BE2C (cell line): ENCODE results near the gene PHF12.

ENCODE experiments used
- DNase-seq: peaks from one replicate; pipeline ENCODE4 v3.0.0-alpha.2; 2020
- H3K27me3 ChIP-seq: fragments of 250-450 bp; sonication (Bioruptor Pico); 2 replicates; pipeline ENCODE4 v1.5.1; 2020; ENCODE audit warnings: mild to moderate bottlenecking
- H3K36me3 ChIP-seq: fragments of 250-450 bp; sonication (Bioruptor Pico); 2 replicates; pipeline ENCODE4 v1.5.1; 2020; ENCODE audit warnings: mild to moderate bottlenecking
- H3K4me1 ChIP-seq: fragments of 250-450 bp; sonication (Bioruptor Pico); 2 replicates; pipeline ENCODE4 v1.5.1; 2020
- H3K4me3 ChIP-seq: 2 replicates; pipeline ENCODE4 v1.5.1; 2011; ENCODE audit warnings: low read depth, low read length
- H3K9me3 ChIP-seq: fragments of 250-450 bp; sonication (Bioruptor Pico); 2 replicates; pipeline ENCODE4 v1.5.1; 2020
- TF ChIP-seq, protein P1 (sequence below): IDR thresholded peaks from 2 replicates; pipeline ENCODE4 v1.5.1; 2012; ENCODE audit warnings: mild to moderate bottlenecking, low read depth, low read length

PHF12 gene

DNA sequence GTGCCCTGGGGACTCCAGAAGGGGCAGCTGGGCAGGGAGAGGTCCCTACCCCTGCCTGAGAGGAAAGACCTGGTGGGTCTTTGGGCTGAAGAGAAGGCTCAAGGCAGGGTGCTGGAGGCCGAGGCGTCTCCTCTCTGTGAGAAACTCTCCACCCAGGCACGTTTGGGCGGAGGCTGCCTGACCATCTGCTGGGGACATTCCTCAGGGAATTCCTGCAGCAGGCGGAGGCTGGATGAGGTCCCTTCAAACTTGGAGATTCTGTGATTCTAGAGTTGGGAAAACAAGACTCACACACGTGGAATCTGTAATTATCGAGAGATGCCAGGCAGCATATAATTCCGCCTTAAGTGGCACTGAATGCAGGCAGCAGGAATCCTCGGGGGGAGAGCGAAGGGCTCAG is 21.1 kb upstream of the PHF12 start:
- no peak for DNase-seq
- TF ChIP-seq, protein P1, sequence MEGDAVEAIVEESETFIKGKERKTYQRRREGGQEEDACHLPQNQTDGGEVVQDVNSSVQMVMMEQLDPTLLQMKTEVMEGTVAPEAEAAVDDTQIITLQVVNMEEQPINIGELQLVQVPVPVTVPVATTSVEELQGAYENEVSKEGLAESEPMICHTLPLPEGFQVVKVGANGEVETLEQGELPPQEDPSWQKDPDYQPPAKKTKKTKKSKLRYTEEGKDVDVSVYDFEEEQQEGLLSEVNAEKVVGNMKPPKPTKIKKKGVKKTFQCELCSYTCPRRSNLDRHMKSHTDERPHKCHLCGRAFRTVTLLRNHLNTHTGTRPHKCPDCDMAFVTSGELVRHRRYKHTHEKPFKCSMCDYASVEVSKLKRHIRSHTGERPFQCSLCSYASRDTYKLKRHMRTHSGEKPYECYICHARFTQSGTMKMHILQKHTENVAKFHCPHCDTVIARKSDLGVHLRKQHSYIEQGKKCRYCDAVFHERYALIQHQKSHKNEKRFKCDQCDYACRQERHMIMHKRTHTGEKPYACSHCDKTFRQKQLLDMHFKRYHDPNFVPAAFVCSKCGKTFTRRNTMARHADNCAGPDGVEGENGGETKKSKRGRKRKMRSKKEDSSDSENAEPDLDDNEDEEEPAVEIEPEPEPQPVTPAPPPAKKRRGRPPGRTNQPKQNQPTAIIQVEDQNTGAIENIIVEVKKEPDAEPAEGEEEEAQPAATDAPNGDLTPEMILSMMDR = no peak
- H3K4me3 ChIP-seq = no peak overlapping the region
- H3K27me3 ChIP-seq = no peaks in the 10 kb centered on the region
- peaks cover 17% of the 10 kb centered on the region for H3K4me1 ChIP-seq
- no peaks in the 10 kb centered on the region for H3K9me3 ChIP-seq
- no peaks in the 10 kb centered on the region for H3K36me3 ChIP-seq

DNA sequence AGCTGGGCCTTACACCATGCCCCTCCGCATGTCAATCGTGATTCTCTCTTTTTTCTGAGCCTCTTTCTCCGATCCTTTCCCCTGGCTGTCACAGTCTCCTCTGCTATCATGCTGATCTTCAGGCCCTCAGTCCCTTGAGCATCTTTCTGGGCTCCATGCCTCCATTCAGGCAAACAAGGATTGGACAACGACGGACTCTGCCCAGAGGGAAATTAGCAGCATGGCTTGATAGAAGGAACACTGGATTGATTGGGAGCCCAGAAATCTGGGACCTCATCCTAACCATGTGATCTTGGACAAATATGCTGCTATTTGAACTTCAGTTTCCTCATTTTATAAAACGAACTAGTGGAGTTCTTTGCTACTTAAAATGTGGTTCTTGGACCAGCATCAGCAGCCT is 19.6 kb upstream of the PHF12 start:
- Histone ChIP-seq H3K4me3 (no peak overlapping the region), H3K9me3 (no peaks in the 10 kb centered on the region), H3K27me3 (no peaks in the 10 kb centered on the region), H3K4me1 (peaks cover 17% of the 10 kb centered on the region), H3K36me3 (no peaks in the 10 kb centered on the region)
- TF ChIP-seq, protein P1 = no peak
- no peak for DNase-seq

DNA sequence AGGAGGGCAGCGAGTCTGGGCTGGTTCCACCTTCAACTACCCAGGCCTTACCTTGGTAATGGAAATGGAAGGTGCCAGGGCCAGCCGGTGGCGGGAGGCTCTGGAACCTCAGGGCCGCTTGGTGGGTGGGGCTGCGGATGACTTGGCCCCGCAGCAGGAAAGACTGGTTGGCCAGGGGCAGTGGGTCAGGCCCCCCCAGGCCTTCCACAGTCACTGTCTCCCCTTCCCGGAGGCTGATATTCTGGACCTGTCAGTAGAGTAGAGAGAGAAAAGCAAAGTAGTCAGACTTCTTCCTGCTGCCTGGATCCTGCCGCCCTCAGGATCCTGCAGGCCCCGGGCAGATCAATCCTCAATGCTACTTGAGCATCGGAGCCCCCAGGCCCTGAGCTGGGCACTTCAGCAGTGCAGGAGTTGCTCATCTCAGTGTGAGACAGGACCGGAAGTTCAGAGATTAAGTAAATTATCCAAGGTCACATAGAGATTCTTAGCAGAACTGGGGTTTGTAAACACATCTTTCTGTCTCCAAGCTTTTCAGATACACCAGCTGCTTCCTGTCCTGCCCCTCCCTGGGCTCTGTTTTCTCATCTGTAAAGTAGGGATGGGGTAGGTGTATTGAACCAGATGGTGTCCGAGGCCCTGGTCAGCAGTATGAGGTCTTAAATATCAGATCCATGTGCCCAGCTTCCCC is 18.5 kb upstream of the PHF12 start:
- Histone ChIP-seq H3K27me3 (no peaks in the 10 kb centered on the region), H3K4me1 (peaks cover 17% of the 10 kb centered on the region), H3K36me3 (no peaks in the 10 kb centered on the region), H3K4me3 (no peak overlapping the region), H3K9me3 (no peaks in the 10 kb centered on the region)
- DNase-seq = no peak
- TF ChIP-seq, protein P1 = no peak

DNA sequence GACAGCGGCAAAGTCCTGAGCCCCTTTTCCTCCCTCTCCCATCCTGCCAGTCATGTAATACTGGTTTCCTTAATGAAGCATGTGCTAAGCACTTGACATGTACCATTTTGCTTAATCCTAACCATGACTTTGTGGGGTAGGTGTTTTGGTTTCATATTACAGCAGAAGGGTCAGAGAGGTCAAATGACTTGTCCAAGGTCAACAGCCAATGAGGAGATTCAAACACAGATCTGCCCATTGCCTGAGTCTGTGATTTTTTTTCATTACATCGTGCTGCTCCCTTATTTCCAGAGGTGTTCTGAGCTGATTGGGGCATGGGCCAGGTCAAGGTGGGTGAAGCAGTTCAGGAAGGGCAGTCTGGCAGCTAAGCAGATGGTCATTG is 17.6 kb upstream of the PHF12 start:
- H3K4me3 ChIP-seq = no peak overlapping the region
- DNase-seq = no peak
- H3K36me3 ChIP-seq = no peaks in the 10 kb centered on the region
- H3K9me3 ChIP-seq = no peaks in the 10 kb centered on the region
- no peaks in the 10 kb centered on the region for H3K27me3 ChIP-seq
- TF ChIP-seq, protein P1 = no peak
- peaks cover 8% of the 10 kb centered on the region for H3K4me1 ChIP-seq

DNA sequence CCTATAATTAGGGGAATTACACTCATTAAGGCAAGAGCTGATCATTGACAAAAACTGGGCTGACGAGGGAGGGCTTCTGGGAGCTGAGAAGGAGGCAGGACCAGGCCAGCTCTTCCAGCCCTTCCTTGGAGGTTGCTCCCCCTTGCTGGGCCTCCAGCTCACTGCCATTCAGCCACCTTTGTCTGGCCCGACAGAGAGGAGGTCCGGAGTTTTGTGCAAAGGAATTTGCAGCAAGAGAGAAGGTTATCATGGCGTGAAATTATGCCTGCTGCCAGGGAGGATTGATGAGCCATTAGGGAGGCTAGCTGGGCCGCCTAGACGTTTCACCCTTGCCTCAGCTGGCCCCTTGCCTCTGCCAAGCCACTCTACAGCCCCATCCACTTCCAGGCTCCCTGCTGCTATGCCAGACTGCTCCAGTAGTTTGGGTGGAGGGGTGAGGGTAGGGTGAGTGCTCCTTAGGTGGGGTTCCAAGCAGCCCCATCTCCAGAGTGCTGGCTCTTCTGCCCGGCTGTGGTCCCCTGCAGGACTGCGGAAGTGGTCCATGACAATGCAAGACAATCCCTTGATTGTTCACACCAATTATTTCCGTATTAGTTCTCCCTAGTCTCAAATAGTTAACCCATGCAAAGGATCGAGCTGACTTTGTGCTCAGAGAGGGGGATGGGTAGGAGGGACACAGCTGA is 17.1 kb upstream of the PHF12 start:
- Histone ChIP-seq H3K27me3 (no peaks in the 10 kb centered on the region), H3K4me3 (no peak overlapping the region), H3K9me3 (no peaks in the 10 kb centered on the region), H3K36me3 (no peaks in the 10 kb centered on the region), H3K4me1 (peaks cover 4% of the 10 kb centered on the region)
- DNase-seq = no peak
- TF ChIP-seq, protein P1 = no peak
